Testis (tissue), 3 donors: Measurements from ENCODE around the gene KIF26A. TPM values are rescaled to one million over a fixed set of nuclear protein-coding genes. Genes with fewer than 3 reads are reported as not detected.
A peak's percentile ranks its signal among the peaks of the same experiment; 100 is the strongest.

Experiments
- DNase-seq: peaks from one replicate; pipeline ENCODE4 v3.0.0-alpha.2; 2019
- H3K27ac ChIP-seq, 2 donors: fragments of 200-600 bp; sonication (generic); one replicate each; pipeline ENCODE4 v1.5.1; 2019
- H3K27me3 ChIP-seq: fragments of 200-600 bp; sonication (generic); one replicate; pipeline ENCODE4 v1.5.1; 2019
- H3K36me3 ChIP-seq: fragments of 200-600 bp; sonication (generic); one replicate; pipeline ENCODE4 v1.5.1; 2017; ENCODE audit warnings: low read depth; ENCODE audit errors: missing control alignments
- H3K4me1 ChIP-seq: fragments of 200-600 bp; sonication (generic); one replicate; pipeline ENCODE4 v1.5.1; 2019
- H3K4me3 ChIP-seq, 2 donors: fragments of 200-600 bp; sonication (generic); one replicate each; pipeline ENCODE4 v1.5.1; 2017 to 2019
- H3K9me3 ChIP-seq: fragments of 200-600 bp; sonication (generic); one replicate; pipeline ENCODE4 v1.5.1; 2017
- CTCF ChIP-seq, 3 experiments: fragments of 450-650 bp in 2 of 3; fragments of 200-600 bp in 1 of 3; sonication (generic) in 1 of 3; IDR thresholded peaks; one replicate each; pipeline ENCODE4 v1.5.1; 2016 to 2019; ENCODE audit warnings: antibody characterized with exemption in 3 of 3, mild to moderate bottlenecking in 2 of 3, moderate library complexity in 1 of 3
- POLR2A ChIP-seq: fragments of 450-650 bp; IDR thresholded peaks from one replicate; pipeline ENCODE4 v1.6.1; 2017; ENCODE audit warnings: antibody characterized with exemption, mild to moderate bottlenecking, moderate library complexity
- WGBS, 2 donors: methylation state at CpG; one replicate each; pipeline ENCODE4 v1.1.5; 2018; 5-methylcytosine and 5-hydroxymethylcytosine counted together
- intact Hi-C: fragments of 100-400 bp; cut with DNase I; formaldehyde crosslinking; loops from one replicate; pipeline ENCODE4 v1.15.1; 2023; ENCODE audit warnings: low total_unique reads
- polyA plus RNA-seq: library from polyadenylated mRNA; stranded (reverse); fragments of 350-450 nt; fragmentation: Illumina TruSeq; extraction: RNeasy Lipid Tissue Mini Kit (QIAGEN cat#74804); gene quantifications from one replicate; pipeline ENCODE4 v1.2.3, GENCODE V29; 2014; ENCODE audit warnings: low read depth, low replicate concordance; ENCODE audit not compliant: insufficient read depth
- total RNA-seq, 2 donors: library from RNA; depleted of rRNA; stranded (reverse); fragments of >200 nt; gene quantifications; one replicate each; pipeline ENCODE4 v1.2.3, GENCODE V29; 2016

Gene KIF26A
- total and polyA plus RNA-seq, 3 donors from 2014 or later, result 5.6 to 21.2 (median 18.3) TPM

- whole genome bisulfite sequencing, 2 donors, result 84 to 92% methylated on average over 38 of the region's 42 CpGs
- no peak for DNase-seq
- Histone ChIP-seq H3K27ac (no peak overlapping the region), H3K36me3 (no peaks in the 10 kb centered on the region), H3K4me3 (no peak overlapping the region), H3K9me3 (no peaks in the 10 kb centered on the region), H3K4me1 (peaks cover 10% of the 10 kb centered on the region), H3K27me3 (no peaks in the 10 kb centered on the region)
- intact Hi-C loops, result no loop called here
- no peak for TF ChIP-seq POLR2A
- TF ChIP-seq CTCF (IDR thresholded peaks at IDR 0.05), result no peak
Observed at GRCh38 chr14:104157016-104157928, 18.9 kb downstream of the KIF26A start.

- DNase-seq, result peak; percentile 73
- intact Hi-C loops, result no loop called here
- Histone ChIP-seq H3K27ac (no peak overlapping the region), H3K4me3 (no peak overlapping the region), H3K27me3 (no peaks in the 10 kb centered on the region), H3K4me1 (peaks cover 10% of the 10 kb centered on the region), H3K36me3 (no peaks in the 10 kb centered on the region), H3K9me3 (no peaks in the 10 kb centered on the region)
- WGBS, 2 donors, result 43 to 47% methylated on average over 10 to 48 of the region's 51 CpGs
- TF ChIP-seq CTCF (IDR thresholded peaks at IDR 0.05) (no peak), POLR2A (no peak)
Observed at GRCh38 chr14:104158827-104159798, 20.7 kb downstream of the KIF26A start.

- intact Hi-C loops, result no loop called here
Observed at GRCh38 chr14:104159990-104160389, 21.6 kb downstream of the KIF26A start.

More at GRCh38 chr14:104159990-104160389, 21.6 kb downstream of the KIF26A start:
- Histone ChIP-seq H3K36me3 (no peaks in the 10 kb centered on the region), H3K27me3 (no peaks in the 10 kb centered on the region), H3K27ac (no peak overlapping the region), H3K4me3 (no peak overlapping the region), H3K9me3 (no peaks in the 10 kb centered on the region), H3K4me1 (peaks cover 10% of the 10 kb centered on the region)
- no peak for TF ChIP-seq POLR2A
- TF ChIP-seq CTCF (IDR thresholded peaks at IDR 0.05), result no peak
- WGBS, 2 donors, result 90 to 97% methylated on average over 5 to 9 of the region's 9 CpGs
- no peak for DNase-seq
